Endothelial cell of umbilical vein (primary cell): ENCODE measurements around the gene EIF2S3. TPM values are rescaled to one million over a fixed set of nuclear protein-coding genes. Genes with fewer than 3 reads are reported as not detected.

ENCODE experiments used
- BruUV-seq: library from RNA; stranded (reverse); fragments of 400-500 nt; replicated peaks from 2 replicates; lab custom pipeline; 2021; lab: Mats Ljungman, UMichigan
- CTCF ChIA-PET: fragments of 300-600, 350-600 bp; sonication (Branson Sonifier 250); formaldehyde crosslinking; loops from one replicate; lab custom pipeline; 2021; ENCODE audit warnings: antibody characterized with exemption, inconsistent platforms; lab: Charles Lee
- POLR2A ChIA-PET: fragments of 300-600, 350-600 bp; sonication (Branson Sonifier 250); formaldehyde crosslinking; loops from one replicate; lab custom pipeline; 2021; ENCODE audit warnings: antibody characterized with exemption, inconsistent platforms; lab: Charles Lee
- DNase-seq: peaks from one replicate; pipeline ENCODE4 v3.0.0-alpha.2; 2011; ENCODE audit warnings: low read depth, low spot score
- FAIRE-seq: peaks from 2 replicates; lab custom pipeline; 2011; peaks lifted over from hg19 to GRCh38; lab: Jason Lieb, UNC
- H2AFZ ChIP-seq: 2 replicates; pipeline ENCODE4 v1.6.0; 2012; ENCODE audit warnings: low read depth, low read length, control low read depth, inconsistent platforms
- H3K27ac ChIP-seq: 2 replicates; pipeline ENCODE4 v1.5.1; 2011; ENCODE audit warnings: low read depth, mild to moderate bottlenecking, control low read depth, low read length, moderate library complexity; ENCODE audit not compliant: insufficient read depth
- H3K27me3 ChIP-seq, 2 experiments: 2 replicates each; pipeline versions ENCODE4 v1.6.0 to v1.6.1; 2011; ENCODE audit warnings: low read length in 2 of 2, mixed read lengths in 1 of 2; ENCODE audit not compliant: control insufficient read depth in 2 of 2, insufficient read depth in 2 of 2
- H3K36me3 ChIP-seq, 2 experiments: 2 replicates in 1 of 2; 3 replicates in 1 of 2; pipeline ENCODE4 v1.5.1; 2011; ENCODE audit warnings: low read length in 2 of 2, mild to moderate bottlenecking in 1 of 2, moderate library complexity in 1 of 2; ENCODE audit not compliant: control insufficient read depth in 2 of 2, insufficient read depth in 2 of 2; ENCODE audit errors: extremely low read depth in 1 of 2
- H3K4me1 ChIP-seq: 3 replicates; pipeline ENCODE4 v1.5.1; 2011; ENCODE audit warnings: mild to moderate bottlenecking, low read length; ENCODE audit not compliant: control insufficient read depth, insufficient read depth; ENCODE audit errors: extremely low read depth
- H3K4me2 ChIP-seq: 2 replicates; pipeline ENCODE4 v1.6.1; 2011; ENCODE audit warnings: low read length, control low read depth, mixed read lengths; ENCODE audit not compliant: insufficient read depth
- H3K4me3 ChIP-seq, 3 experiments: fragments of 200-600 bp in 1 of 3; sonication (generic), shearing (Covaris generic) in 1 of 3; replicated peaks in 1 of 3; 2 replicates each; pipeline ENCODE4 v1.5.1; 2011 to 2016; ENCODE audit warnings: control low read depth in 3 of 3, low read length in 3 of 3, mild to moderate bottlenecking in 2 of 3, inconsistent platforms in 1 of 3, low read depth in 1 of 3, moderate library complexity in 1 of 3; ENCODE audit not compliant: insufficient read depth in 1 of 3
- H3K79me2 ChIP-seq: 2 replicates; pipeline ENCODE4 v1.6.0; 2012; ENCODE audit warnings: low read length, inconsistent platforms; ENCODE audit not compliant: control insufficient read depth, insufficient read depth
- H3K9ac ChIP-seq: replicated peaks from 2 replicates; pipeline ENCODE3; 2011; ENCODE audit warnings: low read length, control low read depth; ENCODE audit not compliant: insufficient read depth; ENCODE audit errors: extremely low read depth
- H3K9me1 ChIP-seq: replicated peaks from 3 replicates; pipeline ENCODE4 v1.6.0; 2011; ENCODE audit warnings: mild to moderate bottlenecking, low read length; ENCODE audit not compliant: control insufficient read depth, insufficient read depth; ENCODE audit errors: extremely low read depth
- H3K9me3 ChIP-seq: replicated peaks from 2 replicates; pipeline ENCODE4 v1.5.1; 2012; ENCODE audit warnings: low read length, inconsistent platforms; ENCODE audit not compliant: control insufficient read depth, insufficient read depth
- H4K20me1 ChIP-seq: replicated peaks from 2 replicates; pipeline ENCODE3; 2011; ENCODE audit warnings: mild to moderate bottlenecking, low read length; ENCODE audit not compliant: control insufficient read depth, insufficient read depth; ENCODE audit errors: extremely low read depth
- CTCF ChIP-seq, 2 donors: IDR thresholded peaks; 1 replicate in 1 of 2; 2 replicates in 1 of 2; pipeline ENCODE4 v1.5.1; 2011; ENCODE audit warnings: low read length in 2 of 2, mild to moderate bottlenecking in 2 of 2, moderate library complexity in 2 of 2, control low read depth in 1 of 2, inconsistent platforms in 1 of 2, low read depth in 1 of 2; ENCODE audit not compliant: insufficient read depth in 1 of 2; ENCODE audit errors: extremely low read depth in 1 of 2
- EZH2 ChIP-seq: IDR thresholded peaks from 2 replicates; pipeline ENCODE4 v1.6.1; 2012; ENCODE audit warnings: borderline replicate concordance, low read depth, mild to moderate bottlenecking, moderate library complexity, low read length, inconsistent platforms; ENCODE audit not compliant: severe bottlenecking
- FOS ChIP-seq: IDR thresholded peaks from 2 replicates; pipeline ENCODE4 v1.6.1; 2011; ENCODE audit warnings: mild to moderate bottlenecking, low read length, moderate library complexity, borderline replicate concordance; ENCODE audit not compliant: insufficient read depth
- GATA2 ChIP-seq: IDR thresholded peaks from 2 replicates; pipeline ENCODE4 v1.7.0; 2011; ENCODE audit warnings: low read depth, mild to moderate bottlenecking, moderate library complexity, mixed read lengths, low read length; ENCODE audit not compliant: insufficient read length, insufficient read depth
- JUN ChIP-seq: IDR thresholded peaks from 2 replicates; pipeline ENCODE4 v1.6.1; 2011; ENCODE audit warnings: borderline replicate concordance, low read depth; ENCODE audit not compliant: insufficient read length, insufficient read depth
- MAX ChIP-seq: IDR thresholded peaks from 2 replicates; pipeline ENCODE4 v1.6.1; 2011; ENCODE audit not compliant: insufficient read depth, insufficient read length
- MYC ChIP-seq: IDR thresholded peaks from one replicate; pipeline ENCODE4 v1.6.1; 2011; ENCODE audit warnings: mild to moderate bottlenecking, low read depth, low read length
- POLR2A ChIP-seq: IDR thresholded peaks from 2 replicates; pipeline ENCODE4 v1.6.1; 2012; ENCODE audit warnings: low read depth, mild to moderate bottlenecking, control low read depth, low read length
- POLR2AphosphoS5 ChIP-seq: IDR thresholded peaks from 2 replicates; pipeline ENCODE4 v1.6.1; 2012; ENCODE audit warnings: low read depth, mild to moderate bottlenecking, control low read depth, low read length, moderate library complexity; ENCODE audit not compliant: insufficient read depth
- dilution Hi-C: fragments of 300-500 bp; cut with MboI; formaldehyde crosslinking; loops from one replicate; pipeline ENCODE4 v1.15.0; 2019; ENCODE audit warnings: low sequenced_read_pairs; ENCODE audit not compliant: extremely low pct_ligation_motif_present
- intact Hi-C: fragments of 100-400 bp; cut with micrococcal nuclease; formaldehyde crosslinking; loops from one replicate; pipeline ENCODE4 v1.10.0; 2022
- polyA plus RNA-seq, 4 experiments: library from polyadenylated mRNA; depleted of rRNA in 3 of 4; stranded (reverse) in 3 of 4; unstranded in 1 of 4; fragments of >200 nt; gene quantifications; 2 replicates each; pipeline versions ENCODE4 v1.2.1 to v1.2.3, GENCODE V29; 2011 to 2012; ENCODE audit warnings: missing spikeins in 1 of 4
- total RNA-seq: library from RNA; stranded (reverse); gene quantifications from 2 replicates; pipeline ENCODE4 v1.2.3, GENCODE V29; 2021

Gene EIF2S3
- total and polyA plus RNA-seq, 2 donors (not counting 3 experiments of a cell fraction or from before 2014, with no cell fraction given) = 35.8 to 161 TPM

GRCh38 chrX:24069877-24070276 is 15.1 kb downstream of the EIF2S3 start:
- DNase-seq = no peak
- CTCF ChIA-PET = no interaction called here
- Histone ChIP-seq H3K9me1 (no peaks in the 10 kb centered on the region), H3K36me3 (peaks cover 3 to 4% of the 10 kb centered on the region in 2 experiments), H3K4me3 (no peak overlapping the region), H3K9me3 (no peaks in the 10 kb centered on the region), H3K4me2 (no peak overlapping the region), H3K79me2 (peaks cover 3% of the 10 kb centered on the region), H2AFZ (no peak overlapping the region), H3K27ac (no peak overlapping the region), H3K27me3 (no peaks in the 10 kb centered on the region), H4K20me1 (no peaks in the 10 kb centered on the region), H3K4me1 (no peaks in the 10 kb centered on the region), H3K9ac (no peak overlapping the region)
- no peak for FAIRE-seq
- intact Hi-C loops (no loop called here), dilution Hi-C loops (no loop called here)
- TF ChIP-seq FOS = no peak
- no peak for TF ChIP-seq JUN
- TF ChIP-seq MAX = no peak
- TF ChIP-seq MYC = no peak
- no peak for TF ChIP-seq CTCF (IDR thresholded peaks at IDR 0.05; ENCODE audit: extremely low read depth in 1 of 2, insufficient read depth in 1 of 2, low read depth in 1 of 2, low read length in 2 of 2)
- TF ChIP-seq EZH2 = no peak
- TF ChIP-seq POLR2A = no peak
- no peak for TF ChIP-seq POLR2AphosphoS5
- TF ChIP-seq GATA2 = no peak
- POLR2A ChIA-PET = interaction anchor here (1.2 kb wide), 1 partner anchor 16 kb away, joined by 5 read pairs; the partner anchor contains the start of gene EIF2S3
- BruUV-seq = no TSS peak
